ENCODE data around the gene NUP107. TPM values are rescaled to one million over a fixed set of nuclear protein-coding genes. Genes with fewer than 3 reads are reported as not detected.

The NUP107 gene
- total RNA-seq, 1 donor from 2014 or later = 23.9 TPM

DNA sequence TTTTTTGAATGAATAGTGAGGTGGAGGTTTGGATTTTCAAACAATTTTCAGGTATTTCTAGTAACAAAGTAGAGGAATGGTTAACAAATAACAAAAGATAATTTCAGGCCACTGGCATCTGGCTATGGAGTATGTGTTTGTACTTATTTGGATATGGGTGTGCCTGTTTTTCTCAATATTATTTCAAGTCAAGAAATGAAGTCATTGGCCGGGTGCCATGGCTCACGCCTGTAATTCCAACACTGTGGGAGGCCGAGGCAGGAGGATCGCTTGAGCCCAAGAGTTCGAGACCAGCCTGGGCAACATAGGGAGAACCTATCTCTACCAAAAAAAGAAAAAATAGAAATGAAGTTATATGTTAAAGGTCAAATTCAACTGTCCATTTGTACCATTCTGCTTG lies 73.1 kb downstream of the NUP107 start:
- TF ChIP-seq CTCF (IDR thresholded peaks at IDR 0.05) = no peak
- no peaks in the 10 kb centered on the region for H3K9me3 Mint-ChIP-seq (ENCODE audit: low read depth)
- DNase-seq (ENCODE audit: low spot score) = no peak
- peaks cover 4% of the 10 kb centered on the region for H3K4me1 Mint-ChIP-seq (ENCODE audit: low read depth)
- no peak overlapping the region for H3K4me3 Mint-ChIP-seq (ENCODE audit: unreplicated experiment)
- no peak overlapping the region for H3K27ac Mint-ChIP-seq (ENCODE audit: unreplicated experiment)
- peaks cover 20% of the 10 kb centered on the region for H3K36me3 Mint-ChIP-seq (ENCODE audit: low read depth)
- H3K27me3 Mint-ChIP-seq (ENCODE audit: low read depth) = no peaks in the 10 kb centered on the region

GRCh38 chr12:68760806-68761441 lies 74.1 kb downstream of the NUP107 start:
- no peak for TF ChIP-seq CTCF (IDR thresholded peaks at IDR 0.05)

DNA sequence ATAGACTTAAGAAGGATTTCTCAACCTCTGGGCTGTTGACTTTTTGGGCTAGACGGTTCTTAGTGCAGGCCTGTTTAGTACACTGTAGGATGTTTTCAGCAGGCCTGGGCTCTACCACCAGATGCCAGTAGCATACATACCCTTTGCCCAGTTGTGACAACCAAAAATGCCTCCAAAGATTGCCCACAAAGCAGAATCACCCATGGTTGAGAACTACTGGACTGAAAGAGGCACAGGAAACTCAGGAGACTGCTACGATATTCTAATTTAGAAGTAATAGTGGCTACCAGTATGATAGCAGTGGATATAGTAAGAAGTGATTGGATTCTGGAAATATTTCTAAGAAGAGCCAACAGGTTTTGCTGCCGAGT lies 74.6 kb downstream of the NUP107 start:
- H3K36me3 Mint-ChIP-seq (ENCODE audit: low read depth) = peaks cover 17% of the 10 kb centered on the region
- no peak for DNase-seq (ENCODE audit: low spot score)
- no peak overlapping the region for H3K27ac Mint-ChIP-seq (ENCODE audit: unreplicated experiment)
- H3K9me3 Mint-ChIP-seq (ENCODE audit: low read depth) = no peaks in the 10 kb centered on the region
- peaks cover 4% of the 10 kb centered on the region for H3K4me1 Mint-ChIP-seq (ENCODE audit: low read depth)
- no peak overlapping the region for H3K4me3 Mint-ChIP-seq (ENCODE audit: unreplicated experiment)
- no peak for TF ChIP-seq CTCF (IDR thresholded peaks at IDR 0.05)
- no peaks in the 10 kb centered on the region for H3K27me3 Mint-ChIP-seq (ENCODE audit: low read depth)

More at GRCh38 chr12:68760806-68761441, 74.1 kb downstream of the NUP107 start:
- Mint-ChIP-seq H3K4me3 (ENCODE audit: unreplicated experiment) (no peak overlapping the region), H3K9me3 (ENCODE audit: low read depth) (no peaks in the 10 kb centered on the region), H3K27me3 (ENCODE audit: low read depth) (no peaks in the 10 kb centered on the region), H3K36me3 (ENCODE audit: low read depth) (peaks cover 17% of the 10 kb centered on the region), H3K27ac (ENCODE audit: unreplicated experiment) (no peak overlapping the region), H3K4me1 (ENCODE audit: low read depth) (peaks cover 4% of the 10 kb centered on the region)
- DNase-seq (ENCODE audit: low spot score) = no peak

DNA sequence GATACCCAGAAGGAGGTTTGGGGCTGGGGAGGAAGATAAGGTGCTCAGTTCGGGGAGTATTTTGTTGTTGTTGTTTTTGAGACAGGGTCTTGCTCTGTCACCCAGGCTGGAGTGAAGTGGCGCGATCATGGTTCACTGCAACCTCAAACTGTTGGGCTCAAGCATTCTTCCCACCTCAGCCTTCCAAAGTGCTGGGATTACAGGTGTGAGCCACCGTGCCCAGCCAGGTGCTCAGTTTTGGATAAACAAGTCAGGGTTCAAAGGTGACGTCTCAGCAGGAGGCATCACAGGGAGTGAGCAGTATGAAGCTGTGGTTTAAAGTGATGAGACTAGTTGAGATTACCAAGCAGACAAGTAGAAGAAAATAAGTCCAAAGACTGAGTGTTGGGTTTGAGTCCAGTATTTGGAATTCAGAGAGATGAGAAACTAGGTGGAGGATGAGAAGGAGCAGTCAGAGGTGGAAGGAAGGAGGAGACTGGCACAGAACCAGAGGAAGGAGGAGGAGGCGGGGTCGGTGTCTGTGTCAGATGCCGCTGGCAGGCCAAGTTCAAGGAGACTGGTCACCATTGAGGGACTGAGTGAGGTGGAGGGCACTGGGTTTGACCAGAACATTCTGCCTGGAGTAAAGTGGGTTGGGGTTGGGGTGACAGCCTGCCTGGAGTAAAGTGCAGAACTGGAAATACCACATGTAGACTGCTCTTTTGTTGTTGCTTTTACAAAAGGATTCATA lies 75.3 kb downstream of the NUP107 start:
- no peak overlapping the region for H3K4me3 Mint-ChIP-seq (ENCODE audit: unreplicated experiment)
- peaks cover 19% of the 10 kb centered on the region for H3K36me3 Mint-ChIP-seq (ENCODE audit: low read depth)
- H3K4me1 Mint-ChIP-seq (ENCODE audit: low read depth) = peaks cover 4% of the 10 kb centered on the region
- DNase-seq (ENCODE audit: low spot score) = no peak
- H3K27ac Mint-ChIP-seq (ENCODE audit: unreplicated experiment) = no peak overlapping the region
- H3K9me3 Mint-ChIP-seq (ENCODE audit: low read depth) = no peaks in the 10 kb centered on the region
- no peaks in the 10 kb centered on the region for H3K27me3 Mint-ChIP-seq (ENCODE audit: low read depth)
- no peak for TF ChIP-seq CTCF (IDR thresholded peaks at IDR 0.05)

GRCh38 chr12:68762691-68763090 lies 75.9 kb downstream of the NUP107 start:
- DNase-seq (ENCODE audit: low spot score) = no peak
- H3K36me3 Mint-ChIP-seq (ENCODE audit: low read depth) = peaks cover 19% of the 10 kb centered on the region
- H3K27me3 Mint-ChIP-seq (ENCODE audit: low read depth) = no peaks in the 10 kb centered on the region
- H3K4me1 Mint-ChIP-seq (ENCODE audit: low read depth) = peaks cover 4% of the 10 kb centered on the region
- TF ChIP-seq CTCF (IDR thresholded peaks at IDR 0.05) = no peak
- no peak overlapping the region for H3K27ac Mint-ChIP-seq (ENCODE audit: unreplicated experiment)
- no peak overlapping the region for H3K4me3 Mint-ChIP-seq (ENCODE audit: unreplicated experiment)
- no peaks in the 10 kb centered on the region for H3K9me3 Mint-ChIP-seq (ENCODE audit: low read depth)
